H54 (cell line): ENCODE data around the gene MBP.
A peak's percentile ranks its signal among the peaks of the same experiment; 100 is the strongest.

ENCODE experiments used
- DNase-seq: peaks from one replicate; pipeline ENCODE4 v3.0.0; 2011; ENCODE audit warnings: low spot score, mixed read lengths; ENCODE audit not compliant: insufficient read length
- FAIRE-seq: peaks from 3 replicates; lab custom pipeline; 2011; peaks lifted over from hg19 to GRCh38; lab: Jason Lieb, UNC
- POLR2A ChIP-seq: IDR thresholded peaks from 2 replicates; pipeline ENCODE4 v1.6.1; 2011; ENCODE audit warnings: low read depth, mild to moderate bottlenecking, low read length

The MBP gene

GRCh38 chr18:77110400-77110799 is 22.2 kb downstream of the MBP start:
- DNase-seq (no peak), FAIRE-seq (no peak)
- TF ChIP-seq POLR2A = no peak

GRCh38 chr18:77109648-77110019 is 22.9 kb downstream of the MBP start:
- DNase-seq (no peak), FAIRE-seq (no peak)
- no peak for TF ChIP-seq POLR2A

- TF ChIP-seq POLR2A = no peak
- FAIRE-seq (no peak), DNase-seq (no peak)
Observed at GRCh38 chr18:77108821-77109647, 23.5 kb downstream of the MBP start.

- FAIRE-seq = no peak
- TF ChIP-seq POLR2A = no peak
- peak; percentile 16 for DNase-seq
Observed at GRCh38 chr18:77108001-77108692, 24.4 kb downstream of the MBP start.

GRCh38 chr18:77107292-77107691 is 25.3 kb downstream of the MBP start:
- no peak for TF ChIP-seq POLR2A
- FAIRE-seq (no peak), DNase-seq (no peak)

GRCh38 chr18:77106331-77106730 is 26.3 kb downstream of the MBP start:
- no peak for TF ChIP-seq POLR2A
- DNase-seq = no peak
- FAIRE-seq = no peak

- no peak for TF ChIP-seq POLR2A
- DNase-seq = no peak
- no peak for FAIRE-seq
Observed at GRCh38 chr18:77105680-77106079, 26.9 kb downstream of the MBP start.

- DNase-seq (no peak), FAIRE-seq (no peak)
- TF ChIP-seq POLR2A = no peak
Observed at GRCh38 chr18:77105028-77105427, 27.6 kb downstream of the MBP start.

- no peak for FAIRE-seq
- TF ChIP-seq POLR2A = no peak
- no peak for DNase-seq
Observed at GRCh38 chr18:77103991-77104531, 28.5 kb downstream of the MBP start.

- FAIRE-seq = no peak
- TF ChIP-seq POLR2A = no peak
- DNase-seq = no peak
Observed at GRCh38 chr18:77103187-77103850, 29.3 kb downstream of the MBP start.

- DNase-seq (no peak), FAIRE-seq (no peak)
- no peak for TF ChIP-seq POLR2A
Observed at GRCh38 chr18:77102259-77103040, 30.1 kb downstream of the MBP start.

- DNase-seq = peak; percentile 38
- FAIRE-seq = peak; percentile 75
- TF ChIP-seq POLR2A = no peak
Observed at GRCh38 chr18:77101410-77102258, 30.9 kb downstream of the MBP start.

GRCh38 chr18:77100751-77101355 is 31.7 kb downstream of the MBP start:
- DNase-seq = no peak
- no peak for TF ChIP-seq POLR2A
- FAIRE-seq = no peak
